Endothelial cell of umbilical vein (primary cell): ENCODE results near the gene PGLYRP1. TPM values are rescaled to one million over a fixed set of nuclear protein-coding genes. Genes with fewer than 3 reads are reported as not detected.

Experiments used
- BruUV-seq: library from RNA; stranded (reverse); fragments of 400-500 nt; replicated peaks from 2 replicates; lab custom pipeline; 2021; lab: Mats Ljungman, UMichigan
- CTCF ChIA-PET: fragments of 300-600, 350-600 bp; sonication (Branson Sonifier 250); formaldehyde crosslinking; loops from one replicate; lab custom pipeline; 2021; ENCODE audit warnings: antibody characterized with exemption, inconsistent platforms; lab: Charles Lee
- POLR2A ChIA-PET: fragments of 300-600, 350-600 bp; sonication (Branson Sonifier 250); formaldehyde crosslinking; loops from one replicate; lab custom pipeline; 2021; ENCODE audit warnings: antibody characterized with exemption, inconsistent platforms; lab: Charles Lee
- DNase-seq: peaks from one replicate; pipeline ENCODE4 v3.0.0-alpha.2; 2011; ENCODE audit warnings: low read depth, low spot score
- FAIRE-seq: peaks from 2 replicates; lab custom pipeline; 2011; peaks lifted over from hg19 to GRCh38; lab: Jason Lieb, UNC
- H2AFZ ChIP-seq: 2 replicates; pipeline ENCODE4 v1.6.0; 2012; ENCODE audit warnings: low read depth, low read length, control low read depth, inconsistent platforms
- H3K27ac ChIP-seq: 2 replicates; pipeline ENCODE4 v1.5.1; 2011; ENCODE audit warnings: low read depth, mild to moderate bottlenecking, control low read depth, low read length, moderate library complexity; ENCODE audit not compliant: insufficient read depth
- H3K27me3 ChIP-seq, 2 experiments: 2 replicates each; pipeline versions ENCODE4 v1.6.0 to v1.6.1; 2011; ENCODE audit warnings: low read length in 2 of 2, mixed read lengths in 1 of 2; ENCODE audit not compliant: control insufficient read depth in 2 of 2, insufficient read depth in 2 of 2
- H3K36me3 ChIP-seq, 2 experiments: 2 replicates in 1 of 2; 3 replicates in 1 of 2; pipeline ENCODE4 v1.5.1; 2011; ENCODE audit warnings: low read length in 2 of 2, mild to moderate bottlenecking in 1 of 2, moderate library complexity in 1 of 2; ENCODE audit not compliant: control insufficient read depth in 2 of 2, insufficient read depth in 2 of 2; ENCODE audit errors: extremely low read depth in 1 of 2
- H3K4me1 ChIP-seq: 3 replicates; pipeline ENCODE4 v1.5.1; 2011; ENCODE audit warnings: mild to moderate bottlenecking, low read length; ENCODE audit not compliant: control insufficient read depth, insufficient read depth; ENCODE audit errors: extremely low read depth
- H3K4me2 ChIP-seq: 2 replicates; pipeline ENCODE4 v1.6.1; 2011; ENCODE audit warnings: low read length, control low read depth, mixed read lengths; ENCODE audit not compliant: insufficient read depth
- H3K4me3 ChIP-seq, 3 experiments: fragments of 200-600 bp in 1 of 3; sonication (generic), shearing (Covaris generic) in 1 of 3; replicated peaks in 1 of 3; 2 replicates each; pipeline ENCODE4 v1.5.1; 2011 to 2016; ENCODE audit warnings: control low read depth in 3 of 3, low read length in 3 of 3, mild to moderate bottlenecking in 2 of 3, inconsistent platforms in 1 of 3, low read depth in 1 of 3, moderate library complexity in 1 of 3; ENCODE audit not compliant: insufficient read depth in 1 of 3
- H3K79me2 ChIP-seq: 2 replicates; pipeline ENCODE4 v1.6.0; 2012; ENCODE audit warnings: low read length, inconsistent platforms; ENCODE audit not compliant: control insufficient read depth, insufficient read depth
- H3K9ac ChIP-seq: replicated peaks from 2 replicates; pipeline ENCODE3; 2011; ENCODE audit warnings: low read length, control low read depth; ENCODE audit not compliant: insufficient read depth; ENCODE audit errors: extremely low read depth
- H3K9me1 ChIP-seq: replicated peaks from 3 replicates; pipeline ENCODE4 v1.6.0; 2011; ENCODE audit warnings: mild to moderate bottlenecking, low read length; ENCODE audit not compliant: control insufficient read depth, insufficient read depth; ENCODE audit errors: extremely low read depth
- H3K9me3 ChIP-seq: replicated peaks from 2 replicates; pipeline ENCODE4 v1.5.1; 2012; ENCODE audit warnings: low read length, inconsistent platforms; ENCODE audit not compliant: control insufficient read depth, insufficient read depth
- H4K20me1 ChIP-seq: replicated peaks from 2 replicates; pipeline ENCODE3; 2011; ENCODE audit warnings: mild to moderate bottlenecking, low read length; ENCODE audit not compliant: control insufficient read depth, insufficient read depth; ENCODE audit errors: extremely low read depth
- CTCF ChIP-seq, 2 donors: IDR thresholded peaks; 1 replicate in 1 of 2; 2 replicates in 1 of 2; pipeline ENCODE4 v1.5.1; 2011; ENCODE audit warnings: low read length in 2 of 2, mild to moderate bottlenecking in 2 of 2, moderate library complexity in 2 of 2, control low read depth in 1 of 2, inconsistent platforms in 1 of 2, low read depth in 1 of 2; ENCODE audit not compliant: insufficient read depth in 1 of 2; ENCODE audit errors: extremely low read depth in 1 of 2
- EZH2 ChIP-seq: IDR thresholded peaks from 2 replicates; pipeline ENCODE4 v1.6.1; 2012; ENCODE audit warnings: borderline replicate concordance, low read depth, mild to moderate bottlenecking, moderate library complexity, low read length, inconsistent platforms; ENCODE audit not compliant: severe bottlenecking
- GATA2 ChIP-seq: IDR thresholded peaks from 2 replicates; pipeline ENCODE4 v1.7.0; 2011; ENCODE audit warnings: low read depth, mild to moderate bottlenecking, moderate library complexity, mixed read lengths, low read length; ENCODE audit not compliant: insufficient read length, insufficient read depth
- JUN ChIP-seq: IDR thresholded peaks from 2 replicates; pipeline ENCODE4 v1.6.1; 2011; ENCODE audit warnings: borderline replicate concordance, low read depth; ENCODE audit not compliant: insufficient read length, insufficient read depth
- MAX ChIP-seq: IDR thresholded peaks from 2 replicates; pipeline ENCODE4 v1.6.1; 2011; ENCODE audit not compliant: insufficient read depth, insufficient read length
- MYC ChIP-seq: IDR thresholded peaks from one replicate; pipeline ENCODE4 v1.6.1; 2011; ENCODE audit warnings: mild to moderate bottlenecking, low read depth, low read length
- POLR2AphosphoS5 ChIP-seq: IDR thresholded peaks from 2 replicates; pipeline ENCODE4 v1.6.1; 2012; ENCODE audit warnings: low read depth, mild to moderate bottlenecking, control low read depth, low read length, moderate library complexity; ENCODE audit not compliant: insufficient read depth
- dilution Hi-C: fragments of 300-500 bp; cut with MboI; formaldehyde crosslinking; loops from one replicate; pipeline ENCODE4 v1.15.0; 2019; ENCODE audit warnings: low sequenced_read_pairs; ENCODE audit not compliant: extremely low pct_ligation_motif_present
- intact Hi-C: fragments of 100-400 bp; cut with micrococcal nuclease; formaldehyde crosslinking; loops from one replicate; pipeline ENCODE4 v1.10.0; 2022
- polyA plus RNA-seq, 4 experiments: library from polyadenylated mRNA; depleted of rRNA in 3 of 4; stranded (reverse) in 3 of 4; unstranded in 1 of 4; fragments of >200 nt; gene quantifications; 2 replicates each; pipeline versions ENCODE4 v1.2.1 to v1.2.3, GENCODE V29; 2011 to 2012; ENCODE audit warnings: missing spikeins in 1 of 4
- total RNA-seq: library from RNA; stranded (reverse); gene quantifications from 2 replicates; pipeline ENCODE4 v1.2.3, GENCODE V29; 2021

Gene PGLYRP1
- total and polyA plus RNA-seq, 2 donors (not counting 3 experiments of a cell fraction or from before 2014, with no cell fraction given) = not detected

- dilution Hi-C loops = no loop called here
- ChIA-PET CTCF (interaction anchor here (0.8 to 1.5 kb wide), 5 partner anchors 9 to 33 kb away, joined by 3 to 10 read pairs (median 3); partner anchors contain the start of gene IGFL4), POLR2A (no interaction called here)
Measured at GRCh38 chr19:46049597-46049996, 26.7 kb upstream of the PGLYRP1 start.

More at GRCh38 chr19:46049597-46049996, 26.7 kb upstream of the PGLYRP1 start:
- Histone ChIP-seq H3K4me3 (no peak overlapping the region), H3K79me2 (no peaks in the 10 kb centered on the region), H2AFZ (no peak overlapping the region), H3K9ac (no peak overlapping the region), H3K4me1 (no peaks in the 10 kb centered on the region), H3K27ac (no peak overlapping the region), H3K36me3 (no peaks in the 10 kb centered on the region), H3K4me2 (no peak overlapping the region), H3K9me1 (no peaks in the 10 kb centered on the region), H4K20me1 (no peaks in the 10 kb centered on the region), H3K27me3 (peaks cover 9 to 38% of the 10 kb centered on the region in 2 experiments), H3K9me3 (no peaks in the 10 kb centered on the region)
- intact Hi-C loops = no loop called here
- DNase-seq (no peak), FAIRE-seq (no peak)
- no peak for TF ChIP-seq MAX
- TF ChIP-seq JUN = no peak
- no peak for TF ChIP-seq POLR2AphosphoS5
- TF ChIP-seq MYC = no peak
- TF ChIP-seq GATA2 = no peak
- no peak for TF ChIP-seq EZH2
- TF ChIP-seq CTCF (IDR thresholded peaks at IDR 0.05; ENCODE audit: extremely low read depth in 1 of 2, insufficient read depth in 1 of 2, low read depth in 1 of 2, low read length in 2 of 2) = no peak
- BruUV-seq = no TSS peak
